CD1c-positive myeloid dendritic cell (primary cell): ENCODE results near the gene LDLRAD3.

Source experiments
- DNase-seq: peaks from one replicate; pipeline ENCODE4 v3.0.0-alpha.2; 2016; ENCODE audit errors: extremely low spot score

Gene LDLRAD3

GRCh38 chr11:35927104-35927503 is 16.8 kb upstream of the LDLRAD3 start:
- DNase-seq: no peak

GRCh38 chr11:35927682-35928081 is 16.2 kb upstream of the LDLRAD3 start:
- peak; percentile 70 for DNase-seq

GRCh38 chr11:35928688-35929395 is 15.0 kb upstream of the LDLRAD3 start:
- no peak for DNase-seq

- DNase-seq: no peak
Observed at GRCh38 chr11:35930466-35930865, 13.4 kb upstream of the LDLRAD3 start.

GRCh38 chr11:35932121-35932520 is 11.7 kb upstream of the LDLRAD3 start:
- no peak for DNase-seq

GRCh38 chr11:35932681-35933319 is 11.1 kb upstream of the LDLRAD3 start:
- peak; percentile 93 for DNase-seq

GRCh38 chr11:35933320-35933871 is 10.5 kb upstream of the LDLRAD3 start:
- DNase-seq: no peak

GRCh38 chr11:35934271-35934670 is 9.6 kb upstream of the LDLRAD3 start:
- DNase-seq: no peak

GRCh38 chr11:35934981-35935380 is 8.9 kb upstream of the LDLRAD3 start:
- no peak for DNase-seq

- no peak for DNase-seq
Observed at GRCh38 chr11:35935390-35935789, 8.5 kb upstream of the LDLRAD3 start.

- no peak for DNase-seq
Observed at GRCh38 chr11:35937111-35937510, 6.8 kb upstream of the LDLRAD3 start.

GRCh38 chr11:35937700-35938099 is 6.2 kb upstream of the LDLRAD3 start:
- no peak for DNase-seq

GRCh38 chr11:35938231-35938630 is 5.6 kb upstream of the LDLRAD3 start:
- DNase-seq: no peak

- no peak for DNase-seq
Observed at GRCh38 chr11:35943309-35943708, 553 bp upstream of the LDLRAD3 start.

GRCh38 chr11:35944503-35945136 is 758 bp downstream of the LDLRAD3 start:
- DNase-seq: no peak

GRCh38 chr11:35945137-35945518 is 1.3 kb downstream of the LDLRAD3 start:
- DNase-seq: no peak

- no peak for DNase-seq
Observed at GRCh38 chr11:35946766-35947165, 2.9 kb downstream of the LDLRAD3 start.

- no peak for DNase-seq
Observed at GRCh38 chr11:35947437-35947836, 3.6 kb downstream of the LDLRAD3 start.

- no peak for DNase-seq
Observed at GRCh38 chr11:35949242-35949641, 5.4 kb downstream of the LDLRAD3 start.

- no peak for DNase-seq
Observed at GRCh38 chr11:35950082-35950481, 6.2 kb downstream of the LDLRAD3 start.

GRCh38 chr11:35951680-35952079 is 7.8 kb downstream of the LDLRAD3 start:
- no peak for DNase-seq

- DNase-seq: no peak
Observed at GRCh38 chr11:35953081-35953760, 9.4 kb downstream of the LDLRAD3 start.
